CD4-positive, CD25-positive, alpha-beta regulatory T cell (primary cell): Measurements from ENCODE around the gene CTTN. TPM values are rescaled to one million over a fixed set of nuclear protein-coding genes. Genes with fewer than 3 reads are reported as not detected.
A peak's percentile ranks its signal among the peaks of the same experiment; 100 is the strongest.

Experiments
- ATAC-seq, 2 donors: fragments of 150-1000 bp; cut with Tn5 transposase; one replicate each; pipeline ENCODE4 v1.10.0; 2021; ENCODE audit warnings: low read depth in 2 of 2, moderate number of reproducible peaks in 2 of 2, moderate library complexity in 1 of 2
- DNase-seq, 3 donors: peaks; one replicate each; pipeline versions ENCODE4 v3.0.0 to v3.0.0-alpha.2; 2012 to 2022; ENCODE audit warnings: mixed read lengths in 1 of 3
- H3K27ac ChIP-seq: one replicate; pipeline ENCODE4 v1.7.0; 2013; ENCODE audit warnings: mild to moderate bottlenecking, low read length; ENCODE audit not compliant: insufficient read depth, poor library complexity, severe bottlenecking
- H3K27me3 ChIP-seq: one replicate; pipeline ENCODE4 v1.7.0; 2013; ENCODE audit warnings: low read length; ENCODE audit not compliant: control insufficient read depth, insufficient read depth
- H3K36me3 ChIP-seq: one replicate; pipeline ENCODE4 v1.7.0; 2013; ENCODE audit warnings: mild to moderate bottlenecking, low read length, moderate library complexity; ENCODE audit not compliant: control insufficient read depth, insufficient read depth
- H3K4me1 ChIP-seq: 2 replicates; pipeline ENCODE4 v1.7.0; 2013; ENCODE audit warnings: mild to moderate bottlenecking, low read length; ENCODE audit not compliant: insufficient read depth, control insufficient read depth, poor library complexity, severe bottlenecking
- H3K4me3 ChIP-seq: one replicate; pipeline ENCODE4 v1.7.0; 2013; ENCODE audit warnings: low read depth, mild to moderate bottlenecking, low read length, moderate library complexity
- H3K9me3 ChIP-seq, 2 experiments: 1 replicate in 1 of 2; 2 replicates in 1 of 2; pipeline ENCODE4 v1.7.0; 2013; ENCODE audit warnings: low read length in 2 of 2, mild to moderate bottlenecking in 1 of 2, moderate library complexity in 1 of 2; ENCODE audit not compliant: control insufficient read depth in 2 of 2
- H3K27ac Mint-ChIP-seq, 3 donors: one replicate each; pipeline ENCODE4 v1.8.0; 2020 to 2022; ENCODE audit warnings: mild to moderate bottlenecking in 3 of 3, mixed read lengths in 3 of 3, moderate library complexity in 2 of 3
- H3K27me3 Mint-ChIP-seq: one replicate; pipeline ENCODE4 v1.8.0; 2022; ENCODE audit warnings: mild to moderate bottlenecking, mixed read lengths
- H3K36me3 Mint-ChIP-seq: one replicate; pipeline ENCODE4 v1.8.0; 2020; ENCODE audit warnings: mixed read lengths
- H3K4me1 Mint-ChIP-seq, 4 donors: one replicate each; pipeline ENCODE4 v1.8.0; 2020 to 2022; ENCODE audit warnings: mixed read lengths in 4 of 4, mild to moderate bottlenecking in 1 of 4
- H3K4me3 Mint-ChIP-seq, 4 donors: one replicate each; pipeline ENCODE4 v1.8.0; 2020 to 2022; ENCODE audit warnings: mild to moderate bottlenecking in 4 of 4, mixed read lengths in 4 of 4, moderate library complexity in 3 of 4
- H3K9me3 Mint-ChIP-seq, 7 donors: one replicate each; pipeline ENCODE4 v1.8.0; 2020 to 2022; ENCODE audit warnings: mixed read lengths in 7 of 7, mild to moderate bottlenecking in 3 of 7, moderate library complexity in 2 of 7
- polyA plus RNA-seq, 4 donors: library from polyadenylated mRNA; unstranded; fragments of 300-500 nt; fragmentation: Illumina TruSeq; gene quantifications; one replicate each; pipeline ENCODE4 v1.2.3, GENCODE V29; 2021
- total RNA-seq: library from RNA; stranded (reverse); gene quantifications from one replicate; pipeline ENCODE4 v1.2.3, GENCODE V29; 2022

The CTTN gene
- total and polyA plus RNA-seq, 5 donors from 2014 or later, result 0.37 to 5.4 TPM; not detected in 3

DNA sequence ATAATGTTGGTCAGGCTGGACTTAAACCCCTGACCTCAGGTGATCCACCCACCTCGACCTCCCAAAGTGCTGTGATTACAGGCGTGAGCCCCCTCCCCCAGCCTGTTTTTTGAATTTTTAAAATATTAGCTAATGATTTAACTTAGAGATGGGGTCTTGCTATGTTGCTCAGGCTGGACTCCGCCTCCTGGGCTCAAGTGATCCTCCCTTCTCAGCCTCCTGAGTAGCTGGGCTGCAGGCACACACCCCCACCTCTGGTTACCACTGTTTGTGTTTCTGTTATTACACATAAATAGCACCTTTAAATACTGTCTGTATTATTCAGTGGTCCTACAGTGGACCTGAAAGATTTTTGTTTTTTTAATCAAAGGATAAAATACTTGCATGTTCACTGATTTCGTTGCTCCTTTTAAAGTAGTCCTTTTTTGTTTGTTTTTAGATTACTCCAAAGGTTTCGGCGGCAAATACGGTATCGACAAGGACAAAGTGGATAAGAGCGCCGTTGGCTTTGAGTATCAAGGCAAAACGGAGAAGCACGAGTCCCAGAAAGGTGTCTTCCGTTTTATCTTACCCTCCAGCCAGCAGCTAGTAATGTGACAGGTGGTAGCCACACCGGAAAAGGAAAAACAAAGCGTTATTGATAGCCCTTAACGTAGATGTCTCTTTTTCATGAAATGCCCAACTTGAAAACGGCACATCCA is 21.1 kb downstream of the CTTN start:
- Histone ChIP-seq H3K36me3 (no peaks in the 10 kb centered on the region), H3K27me3 (no peaks in the 10 kb centered on the region), H3K4me1 (no peaks in the 10 kb centered on the region), H3K9me3 (no peaks in the 10 kb centered on the region), H3K27ac (no peak overlapping the region), H3K4me3 (no peak overlapping the region)
- no peaks in the 10 kb centered on the region for H3K9me3 Mint-ChIP-seq
- no peak overlapping the region for H3K4me3 Mint-ChIP-seq
- no peaks in the 10 kb centered on the region for H3K27me3 Mint-ChIP-seq
- H3K36me3 Mint-ChIP-seq, result no peaks in the 10 kb centered on the region
- ATAC-seq (no peak), DNase-seq (no peak)
- H3K4me1 Mint-ChIP-seq, result peaks cover 0 to 6% (median 0%) of the 10 kb centered on the region in 4 donors
- no peak overlapping the region for H3K27ac Mint-ChIP-seq

GRCh38 chr11:70420008-70420464 is 21.7 kb downstream of the CTTN start:
- Histone ChIP-seq H3K36me3 (no peaks in the 10 kb centered on the region), H3K27me3 (no peaks in the 10 kb centered on the region), H3K9me3 (no peaks in the 10 kb centered on the region), H3K4me1 (no peaks in the 10 kb centered on the region), H3K27ac (no peak overlapping the region), H3K4me3 (no peak overlapping the region)
- Mint-ChIP-seq H3K36me3 (no peaks in the 10 kb centered on the region), H3K27ac (no peak overlapping the region), H3K4me3 (no peak overlapping the region), H3K9me3 (no peaks in the 10 kb centered on the region), H3K27me3 (no peaks in the 10 kb centered on the region), H3K4me1 (peaks cover 0 to 6% (median 0%) of the 10 kb centered on the region in 4 donors)
- ATAC-seq (no peak), DNase-seq (no peak)

DNA sequence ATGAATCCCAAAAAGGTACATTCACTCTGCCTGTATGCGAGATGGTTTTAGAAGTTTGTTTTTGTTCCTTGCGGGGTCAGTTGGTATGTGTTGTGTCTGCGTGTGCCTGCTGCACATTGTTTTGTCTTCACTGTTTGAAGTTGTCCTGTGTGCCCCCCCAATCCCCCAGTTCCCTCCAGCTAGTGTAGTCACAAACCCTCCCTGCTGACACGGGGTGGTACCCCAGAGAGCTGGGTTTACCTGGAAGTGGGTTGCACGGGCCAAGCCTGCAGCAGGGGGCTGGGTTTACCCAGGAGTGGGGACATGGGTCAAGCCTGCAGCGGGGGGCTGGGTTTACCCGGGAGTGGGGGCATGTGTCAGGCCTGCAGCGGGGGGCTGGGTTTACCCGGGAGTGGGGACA is 22.2 kb downstream of the CTTN start:
- no peak for ATAC-seq
- Histone ChIP-seq H3K4me1 (no peaks in the 10 kb centered on the region), H3K9me3 (no peaks in the 10 kb centered on the region), H3K36me3 (no peaks in the 10 kb centered on the region), H3K27ac (no peak overlapping the region), H3K4me3 (no peak overlapping the region), H3K27me3 (no peaks in the 10 kb centered on the region)
- no peaks in the 10 kb centered on the region for H3K27me3 Mint-ChIP-seq
- H3K4me3 Mint-ChIP-seq, result no peak overlapping the region
- no peaks in the 10 kb centered on the region for H3K9me3 Mint-ChIP-seq
- no peak overlapping the region for H3K27ac Mint-ChIP-seq
- H3K36me3 Mint-ChIP-seq, result no peaks in the 10 kb centered on the region
- H3K4me1 Mint-ChIP-seq, result peaks cover 0 to 6% (median 0%) of the 10 kb centered on the region in 4 donors
- no peak for DNase-seq

DNA sequence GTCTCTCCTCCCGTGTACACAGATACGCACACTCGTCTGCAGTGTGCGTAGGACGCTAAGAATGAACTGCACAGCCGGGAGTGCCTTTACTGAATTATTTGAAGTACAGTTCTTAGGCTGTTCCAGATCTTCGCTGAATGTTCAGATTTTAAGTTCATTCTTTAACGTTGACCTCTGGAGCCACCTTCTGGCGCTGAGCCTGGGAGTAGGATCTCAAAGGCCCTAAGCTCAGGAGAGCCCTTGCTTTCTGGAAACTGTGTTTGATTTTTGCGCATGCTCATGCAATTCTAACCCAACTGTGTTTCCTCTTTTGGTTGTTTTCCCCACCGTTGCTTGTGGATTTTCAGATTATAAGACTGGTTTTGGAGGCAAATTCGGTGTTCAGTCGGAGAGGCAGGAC is 22.8 kb downstream of the CTTN start:
- Histone ChIP-seq H3K27ac (no peak overlapping the region), H3K27me3 (no peaks in the 10 kb centered on the region), H3K36me3 (no peaks in the 10 kb centered on the region), H3K9me3 (no peaks in the 10 kb centered on the region), H3K4me1 (no peaks in the 10 kb centered on the region), H3K4me3 (no peak overlapping the region)
- ATAC-seq (no peak), DNase-seq (peak in 1 of 3 donors; percentile 27)
- no peak overlapping the region for H3K4me3 Mint-ChIP-seq
- no peaks in the 10 kb centered on the region for H3K36me3 Mint-ChIP-seq
- H3K4me1 Mint-ChIP-seq, result peaks cover 0 to 6% (median 0%) of the 10 kb centered on the region in 4 donors
- H3K9me3 Mint-ChIP-seq, result no peaks in the 10 kb centered on the region
- no peaks in the 10 kb centered on the region for H3K27me3 Mint-ChIP-seq
- no peak overlapping the region for H3K27ac Mint-ChIP-seq

DNA sequence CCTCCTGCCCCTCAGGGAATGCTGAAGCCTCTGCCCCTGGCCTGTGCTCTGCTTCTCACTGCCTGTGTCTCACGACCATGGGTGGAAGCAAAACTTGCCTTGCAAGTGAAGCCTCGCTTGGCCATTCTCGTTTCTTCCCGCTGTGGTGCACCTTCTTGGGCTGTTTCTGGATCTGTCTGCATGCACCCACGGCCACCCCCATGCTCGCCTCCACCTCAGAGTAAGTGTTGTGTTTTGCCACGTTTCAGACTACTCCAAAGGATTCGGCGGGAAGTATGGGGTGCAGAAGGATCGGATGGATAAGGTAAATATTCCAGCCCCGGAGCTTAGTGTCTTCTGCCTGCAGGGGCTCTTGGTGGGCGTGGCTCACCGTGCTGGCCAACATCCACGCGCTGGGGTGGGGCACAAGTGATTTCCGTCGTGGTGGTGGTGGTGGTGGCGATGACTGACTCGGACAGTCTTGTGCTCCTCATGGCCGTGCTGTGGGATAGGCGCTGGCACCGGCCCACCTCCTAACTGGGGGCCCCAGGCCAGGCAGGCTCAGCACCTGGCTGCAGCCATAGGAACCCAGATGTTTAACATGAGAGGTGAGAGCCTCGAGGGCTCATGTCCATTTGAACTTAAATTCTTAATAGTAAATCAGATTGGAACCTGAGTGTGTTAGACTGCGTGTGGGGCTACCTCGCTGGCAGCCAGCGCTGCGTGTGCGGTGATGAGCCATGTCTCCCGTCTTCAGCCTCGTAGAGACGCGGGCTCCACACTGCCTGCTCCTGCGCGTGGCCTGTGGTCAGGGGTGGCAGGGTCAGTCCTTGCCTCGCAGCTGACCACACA is 24.6 kb downstream of the CTTN start:
- ATAC-seq, result no peak
- DNase-seq, result no peak
- Mint-ChIP-seq H3K4me1 (peaks cover 0 to 6% (median 0%) of the 10 kb centered on the region in 4 donors), H3K4me3 (no peak overlapping the region), H3K9me3 (no peaks in the 10 kb centered on the region), H3K27me3 (no peaks in the 10 kb centered on the region), H3K36me3 (no peaks in the 10 kb centered on the region), H3K27ac (no peak overlapping the region)
- no peaks in the 10 kb centered on the region for H3K4me1 ChIP-seq
- H3K27me3 ChIP-seq, result no peaks in the 10 kb centered on the region
- no peak overlapping the region for H3K27ac ChIP-seq
- H3K4me3 ChIP-seq, result no peak overlapping the region
- H3K9me3 ChIP-seq, result no peaks in the 10 kb centered on the region
- no peaks in the 10 kb centered on the region for H3K36me3 ChIP-seq

DNA sequence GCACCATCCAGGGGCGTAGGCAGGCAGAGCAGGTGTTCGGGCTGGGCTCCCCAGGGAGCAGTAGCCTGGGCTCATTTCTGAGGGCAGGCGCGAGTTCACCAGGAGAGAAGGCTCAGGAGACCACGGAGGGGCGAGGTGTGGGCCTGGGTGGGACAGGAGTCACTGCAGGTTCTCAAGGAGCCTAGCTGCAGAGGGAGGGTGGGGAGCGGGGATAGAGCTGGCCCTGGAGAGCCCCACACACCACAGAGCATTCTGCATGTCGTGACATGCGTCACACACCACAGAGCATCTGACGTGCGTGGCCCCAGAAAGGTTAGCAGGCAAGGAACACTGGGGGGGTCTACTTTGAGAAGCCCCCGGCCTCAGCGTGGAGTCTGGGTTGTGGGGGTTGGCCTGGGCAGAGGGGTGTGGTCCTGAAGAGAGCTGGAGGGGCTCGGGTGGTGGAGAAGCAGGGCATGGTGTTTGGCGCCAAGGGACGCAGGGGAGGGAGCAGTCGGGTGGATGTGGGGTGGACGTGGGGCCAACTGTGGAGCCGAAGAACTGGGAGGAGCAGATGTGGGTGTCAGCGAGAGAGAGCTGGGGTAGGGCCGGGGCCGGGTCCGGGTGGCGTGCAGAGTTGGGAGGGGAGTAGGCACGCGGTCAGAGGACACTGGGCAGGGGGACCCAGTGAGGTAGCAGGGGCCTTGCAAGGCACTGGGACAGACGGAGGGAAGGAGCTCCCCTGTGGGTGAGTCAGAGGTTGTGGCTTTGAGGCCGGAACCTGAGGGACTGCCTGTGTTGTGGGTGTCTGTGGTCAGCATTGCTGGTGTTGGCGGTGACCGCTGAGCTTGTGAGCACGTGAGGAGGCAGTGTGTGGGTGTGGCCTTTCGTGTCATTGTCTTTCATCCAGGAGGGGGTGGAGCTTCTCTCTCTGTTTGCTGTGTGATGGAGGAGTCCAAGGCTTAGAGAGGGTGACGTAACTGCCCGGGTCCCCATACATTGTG is 25.5 kb downstream of the CTTN start:
- Mint-ChIP-seq H3K27me3 (no peaks in the 10 kb centered on the region), H3K27ac (no peak overlapping the region), H3K4me1 (peaks cover 0 to 6% (median 0%) of the 10 kb centered on the region in 4 donors), H3K4me3 (no peak overlapping the region), H3K36me3 (no peaks in the 10 kb centered on the region), H3K9me3 (no peaks in the 10 kb centered on the region)
- Histone ChIP-seq H3K9me3 (no peaks in the 10 kb centered on the region), H3K36me3 (no peaks in the 10 kb centered on the region), H3K27me3 (no peaks in the 10 kb centered on the region), H3K27ac (no peak overlapping the region), H3K4me1 (no peaks in the 10 kb centered on the region), H3K4me3 (no peak overlapping the region)
- ATAC-seq (no peak), DNase-seq (no peak)

DNA sequence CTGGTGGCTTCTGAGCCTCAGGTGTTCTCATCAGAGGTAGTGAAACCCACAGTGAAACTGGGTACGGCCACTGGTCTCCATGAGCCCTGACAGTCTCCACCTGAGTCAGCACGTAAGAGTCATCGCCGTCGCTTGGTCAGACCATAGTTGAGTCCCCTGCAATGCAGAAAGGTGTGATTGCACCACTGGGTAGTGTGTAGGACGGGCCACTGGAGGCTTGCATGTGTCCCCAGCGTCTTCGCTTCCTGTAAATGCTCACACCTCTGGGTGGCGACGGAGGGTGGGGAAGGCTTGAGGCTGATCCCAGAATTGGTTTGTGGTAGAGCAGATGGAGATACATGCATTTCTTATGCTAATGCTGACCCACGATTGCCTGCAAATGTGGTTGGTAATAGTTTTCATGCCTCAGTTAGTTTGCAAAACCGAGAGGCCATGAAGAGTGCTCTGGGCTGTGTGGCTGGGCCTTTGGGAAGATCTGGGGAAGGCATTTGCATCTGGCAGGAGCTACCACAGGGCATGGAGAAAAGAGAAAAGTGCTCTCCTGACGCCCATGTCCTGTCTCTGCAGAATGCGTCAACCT is 26.5 kb downstream of the CTTN start:
- Mint-ChIP-seq H3K9me3 (no peaks in the 10 kb centered on the region), H3K4me3 (no peak overlapping the region), H3K27ac (peak overlapping the region in 1 of 3 donors; percentile 31), H3K36me3 (no peaks in the 10 kb centered on the region), H3K27me3 (no peaks in the 10 kb centered on the region), H3K4me1 (peaks cover 0 to 6% (median 0%) of the 10 kb centered on the region in 4 donors)
- DNase-seq (no peak), ATAC-seq (no peak)
- no peaks in the 10 kb centered on the region for H3K4me1 ChIP-seq
- H3K9me3 ChIP-seq, result no peaks in the 10 kb centered on the region
- no peaks in the 10 kb centered on the region for H3K27me3 ChIP-seq
- no peaks in the 10 kb centered on the region for H3K36me3 ChIP-seq
- no peak overlapping the region for H3K4me3 ChIP-seq
- H3K27ac ChIP-seq, result no peak overlapping the region
